Panc1 (cell line): Measurements from ENCODE around the gene IGDCC3. TPM values are rescaled to one million over a fixed set of nuclear protein-coding genes. Genes with fewer than 3 reads are reported as not detected.

Source experiments
- ATAC-seq: fragments of 200-7000 bp; cut with Tn5 transposase; 2 replicates; pipeline ENCODE4 v1.9.1; 2020; ENCODE audit warnings: mild to moderate bottlenecking, moderate library complexity
- BruUV-seq: library from RNA; stranded (reverse); fragments of 400-500 nt; replicated peaks from 2 replicates; lab custom pipeline; 2021; lab: Mats Ljungman, UMichigan
- CTCF ChIA-PET: fragments of 300-600 bp; sonication (Branson Sonifier 250); formaldehyde crosslinking; loops from one replicate; lab custom pipeline; 2022; ENCODE audit warnings: antibody characterized with exemption; lab: Charles Lee
- POLR2A ChIA-PET: fragments of 300-600 bp; sonication (Branson Sonifier 250); formaldehyde crosslinking; loops from one replicate; lab custom pipeline; 2022; ENCODE audit warnings: antibody characterized with exemption; lab: Charles Lee
- DNase-seq: peaks from one replicate; pipeline ENCODE4 v3.0.0-alpha.2; 2010; ENCODE audit warnings: low read depth, low spot score
- H3K27ac ChIP-seq: 2 replicates; pipeline ENCODE4 v1.5.1; 2011; ENCODE audit warnings: mild to moderate bottlenecking, low read length, inconsistent platforms
- H3K27me3 ChIP-seq: fragments of 200-500 bp; sonication (Bioruptor generic); 2 replicates; pipeline ENCODE4 v1.6.0; 2014; ENCODE audit warnings: low read length, inconsistent platforms; ENCODE audit not compliant: control insufficient read depth, insufficient read depth
- H3K36me3 ChIP-seq: fragments of 200-500 bp; sonication (Bioruptor generic); 2 replicates; pipeline ENCODE4 v1.5.1; 2014; ENCODE audit warnings: inconsistent platforms, mild to moderate bottlenecking, low read length, moderate library complexity; ENCODE audit not compliant: control insufficient read depth, insufficient read depth
- H3K4me1 ChIP-seq: 2 replicates; pipeline ENCODE4 v1.5.1; 2011; ENCODE audit warnings: inconsistent platforms, mild to moderate bottlenecking, low read length, moderate library complexity; ENCODE audit not compliant: control insufficient read depth, insufficient read depth
- H3K4me3 ChIP-seq, 2 experiments: 2 replicates each; pipeline ENCODE4 v1.5.1; 2011 to 2012; ENCODE audit warnings: low read depth in 2 of 2, low read length in 2 of 2, mild to moderate bottlenecking in 2 of 2, inconsistent platforms in 1 of 2, moderate library complexity in 1 of 2
- H3K9me3 ChIP-seq: fragments of 200-500 bp; sonication (Bioruptor generic); 2 replicates; pipeline ENCODE4 v1.5.1; 2014; ENCODE audit warnings: low read depth, mild to moderate bottlenecking, inconsistent platforms, low read length, moderate library complexity; ENCODE audit not compliant: control insufficient read depth, insufficient read depth
- POLR2AphosphoS5 ChIP-seq: IDR thresholded peaks from 2 replicates; pipeline ENCODE4 v1.6.1; 2012; ENCODE audit warnings: mild to moderate bottlenecking, low read depth, low read length, moderate library complexity
- SIN3A ChIP-seq: IDR thresholded peaks from 2 replicates; pipeline ENCODE4 v1.6.1; 2012; ENCODE audit warnings: low read depth, mild to moderate bottlenecking, low read length, moderate library complexity, borderline replicate concordance; ENCODE audit not compliant: insufficient read depth
- TCF7L2 ChIP-seq: IDR thresholded peaks from 2 replicates; pipeline ENCODE4 v1.6.1; 2011; ENCODE audit warnings: mild to moderate bottlenecking, low read depth, low read length, inconsistent platforms
- in situ Hi-C: cut with HindIII; loops from 2 replicates; pipeline ENCODE4 v1.10.0; 2016; ENCODE audit warnings: low sequenced_read_pairs, low pct_unique_long_range_greater_than_20kb
- intact Hi-C: fragments of 100-400 bp; cut with micrococcal nuclease; formaldehyde crosslinking; loops from one replicate; pipeline ENCODE4 v1.10.0; 2022; ENCODE audit not compliant: unreplicated experiment
- total RNA-seq: library from RNA; stranded (reverse); gene quantifications from one replicate; pipeline ENCODE4 v1.2.1, GENCODE V29; 2021; ENCODE audit not compliant: unreplicated experiment
- TF ChIP-seq, protein P1 (sequence below): fragments of 450-650 bp; IDR thresholded peaks from 2 replicates; pipeline ENCODE4 v1.5.1; 2017; ENCODE audit warnings: mild to moderate bottlenecking
- TF ChIP-seq, protein P2 (sequence below), 2 experiments: IDR thresholded peaks; 2 replicates each; pipeline ENCODE4 v1.6.1; 2011 to 2012; ENCODE audit warnings: low read depth in 2 of 2, control low read depth in 1 of 2, low read length in 1 of 2, mild to moderate bottlenecking in 1 of 2, moderate library complexity in 1 of 2; ENCODE audit not compliant: insufficient read depth in 1 of 2

The IGDCC3 gene
- total RNA-seq, 1 experiment from 2014 or later = 0.18 TPM

DNA sequence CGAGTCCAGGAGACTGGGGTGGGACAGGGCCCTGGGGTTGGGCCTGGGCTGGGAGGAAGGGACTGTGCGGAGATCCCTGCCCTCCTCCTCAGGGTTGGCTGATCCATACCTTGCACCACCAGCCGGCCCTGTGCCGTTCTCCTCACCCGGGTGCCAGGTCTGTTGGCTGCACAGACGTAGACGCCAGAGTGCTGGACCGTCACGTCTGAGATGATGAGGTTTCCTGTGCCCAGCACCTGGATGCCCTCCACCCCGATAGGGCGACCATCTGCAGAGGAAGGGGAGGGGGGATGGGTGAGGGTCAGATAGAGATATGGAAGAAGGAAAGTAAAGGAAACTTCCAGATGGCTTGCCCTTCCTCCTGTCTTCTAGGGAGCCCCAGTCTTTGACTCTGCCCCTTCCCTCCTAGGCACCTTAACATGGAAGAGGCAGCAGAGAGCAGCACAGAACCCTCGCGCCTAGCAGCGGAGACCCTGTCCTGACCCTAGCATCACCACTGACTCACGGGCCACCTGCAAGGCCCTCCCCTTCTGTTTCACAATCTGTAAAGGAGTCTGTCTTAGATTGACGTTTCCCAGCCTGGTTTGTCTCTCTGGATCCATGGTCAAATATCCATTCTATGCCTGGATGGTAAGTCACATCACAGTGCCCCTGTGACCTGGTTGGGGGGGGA, 44.5 kb downstream of the IGDCC3 start:
- in situ Hi-C loops = no loop called here
- H3K27me3 ChIP-seq = no peaks in the 10 kb centered on the region

DNA sequence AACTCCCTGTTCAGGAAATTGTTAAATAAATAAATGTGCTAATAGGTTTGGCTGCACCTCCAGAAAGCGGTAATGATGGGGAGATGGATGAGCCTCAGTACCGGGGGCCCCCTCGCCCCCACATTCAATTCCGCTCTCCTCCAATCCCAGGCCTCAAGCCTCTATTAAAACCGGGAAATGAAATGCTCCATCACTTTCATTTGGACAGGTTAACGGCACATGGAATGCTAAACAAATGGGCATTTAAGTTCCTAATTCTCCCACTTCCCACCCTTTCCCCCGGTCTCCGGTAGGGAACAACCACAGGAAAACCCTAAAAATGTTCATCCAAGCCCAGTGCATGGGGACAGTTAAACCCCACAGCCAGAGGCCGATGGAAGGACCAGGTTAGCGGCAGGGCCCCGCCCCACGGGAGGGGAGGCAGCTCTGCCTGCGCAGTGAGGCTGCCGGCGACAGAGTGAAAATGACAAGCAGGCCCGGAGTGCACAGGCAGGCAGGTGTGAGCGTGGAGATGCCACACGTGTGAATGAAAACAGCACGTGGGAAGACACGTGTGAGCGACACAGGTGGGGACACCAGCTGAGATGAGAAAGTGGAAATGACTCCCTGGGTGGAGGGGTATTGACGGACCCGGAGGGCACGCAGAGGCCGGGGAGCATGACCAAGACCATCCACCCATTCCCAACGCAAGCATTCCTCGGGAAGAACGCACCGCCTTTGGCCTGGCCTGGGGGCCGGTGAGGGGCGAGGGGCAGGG, 45.2 kb downstream of the IGDCC3 start:
- ATAC-seq (no peak), DNase-seq (no peak)
- no peaks in the 10 kb centered on the region for H3K27me3 ChIP-seq
- in situ Hi-C loops (no loop called here), intact Hi-C loops (no loop called here)
- BruUV-seq = no TSS peak
- no peak overlapping the region for H3K27ac ChIP-seq
- ChIA-PET CTCF (no interaction called here), POLR2A (no interaction called here)
- TF ChIP-seq, protein P1, sequence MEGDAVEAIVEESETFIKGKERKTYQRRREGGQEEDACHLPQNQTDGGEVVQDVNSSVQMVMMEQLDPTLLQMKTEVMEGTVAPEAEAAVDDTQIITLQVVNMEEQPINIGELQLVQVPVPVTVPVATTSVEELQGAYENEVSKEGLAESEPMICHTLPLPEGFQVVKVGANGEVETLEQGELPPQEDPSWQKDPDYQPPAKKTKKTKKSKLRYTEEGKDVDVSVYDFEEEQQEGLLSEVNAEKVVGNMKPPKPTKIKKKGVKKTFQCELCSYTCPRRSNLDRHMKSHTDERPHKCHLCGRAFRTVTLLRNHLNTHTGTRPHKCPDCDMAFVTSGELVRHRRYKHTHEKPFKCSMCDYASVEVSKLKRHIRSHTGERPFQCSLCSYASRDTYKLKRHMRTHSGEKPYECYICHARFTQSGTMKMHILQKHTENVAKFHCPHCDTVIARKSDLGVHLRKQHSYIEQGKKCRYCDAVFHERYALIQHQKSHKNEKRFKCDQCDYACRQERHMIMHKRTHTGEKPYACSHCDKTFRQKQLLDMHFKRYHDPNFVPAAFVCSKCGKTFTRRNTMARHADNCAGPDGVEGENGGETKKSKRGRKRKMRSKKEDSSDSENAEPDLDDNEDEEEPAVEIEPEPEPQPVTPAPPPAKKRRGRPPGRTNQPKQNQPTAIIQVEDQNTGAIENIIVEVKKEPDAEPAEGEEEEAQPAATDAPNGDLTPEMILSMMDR = no peak
- TF ChIP-seq, protein P2, sequence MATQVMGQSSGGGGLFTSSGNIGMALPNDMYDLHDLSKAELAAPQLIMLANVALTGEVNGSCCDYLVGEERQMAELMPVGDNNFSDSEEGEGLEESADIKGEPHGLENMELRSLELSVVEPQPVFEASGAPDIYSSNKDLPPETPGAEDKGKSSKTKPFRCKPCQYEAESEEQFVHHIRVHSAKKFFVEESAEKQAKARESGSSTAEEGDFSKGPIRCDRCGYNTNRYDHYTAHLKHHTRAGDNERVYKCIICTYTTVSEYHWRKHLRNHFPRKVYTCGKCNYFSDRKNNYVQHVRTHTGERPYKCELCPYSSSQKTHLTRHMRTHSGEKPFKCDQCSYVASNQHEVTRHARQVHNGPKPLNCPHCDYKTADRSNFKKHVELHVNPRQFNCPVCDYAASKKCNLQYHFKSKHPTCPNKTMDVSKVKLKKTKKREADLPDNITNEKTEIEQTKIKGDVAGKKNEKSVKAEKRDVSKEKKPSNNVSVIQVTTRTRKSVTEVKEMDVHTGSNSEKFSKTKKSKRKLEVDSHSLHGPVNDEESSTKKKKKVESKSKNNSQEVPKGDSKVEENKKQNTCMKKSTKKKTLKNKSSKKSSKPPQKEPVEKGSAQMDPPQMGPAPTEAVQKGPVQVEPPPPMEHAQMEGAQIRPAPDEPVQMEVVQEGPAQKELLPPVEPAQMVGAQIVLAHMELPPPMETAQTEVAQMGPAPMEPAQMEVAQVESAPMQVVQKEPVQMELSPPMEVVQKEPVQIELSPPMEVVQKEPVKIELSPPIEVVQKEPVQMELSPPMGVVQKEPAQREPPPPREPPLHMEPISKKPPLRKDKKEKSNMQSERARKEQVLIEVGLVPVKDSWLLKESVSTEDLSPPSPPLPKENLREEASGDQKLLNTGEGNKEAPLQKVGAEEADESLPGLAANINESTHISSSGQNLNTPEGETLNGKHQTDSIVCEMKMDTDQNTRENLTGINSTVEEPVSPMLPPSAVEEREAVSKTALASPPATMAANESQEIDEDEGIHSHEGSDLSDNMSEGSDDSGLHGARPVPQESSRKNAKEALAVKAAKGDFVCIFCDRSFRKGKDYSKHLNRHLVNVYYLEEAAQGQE (IDR thresholded peaks at IDR 0.05; ENCODE audit: insufficient read depth in 1 of 2, low read depth in 2 of 2, low read length in 1 of 2) = no peak
- TF ChIP-seq POLR2AphosphoS5 = no peak
- no peak for TF ChIP-seq SIN3A
- TF ChIP-seq TCF7L2 = no peak
- H3K4me1 ChIP-seq = no peaks in the 10 kb centered on the region
- H3K9me3 ChIP-seq = no peaks in the 10 kb centered on the region
- no peaks in the 10 kb centered on the region for H3K36me3 ChIP-seq
- no peak overlapping the region for H3K4me3 ChIP-seq

More for the DNA sequence above, 44.5 kb downstream of the IGDCC3 start:
- ChIA-PET CTCF (no interaction called here), POLR2A (no interaction called here)
- ATAC-seq (no peak), DNase-seq (no peak)
- no TSS peak for BruUV-seq
- H3K4me1 ChIP-seq = no peaks in the 10 kb centered on the region
- TF ChIP-seq TCF7L2 (no peak), POLR2AphosphoS5 (no peak), SIN3A (no peak)
- TF ChIP-seq, protein P1 = no peak
- TF ChIP-seq, protein P2 (IDR thresholded peaks at IDR 0.05; ENCODE audit: insufficient read depth in 1 of 2, low read depth in 2 of 2, low read length in 1 of 2) = no peak
- H3K4me3 ChIP-seq = no peak overlapping the region
- intact Hi-C loops = no loop called here
- no peaks in the 10 kb centered on the region for H3K9me3 ChIP-seq
- H3K27ac ChIP-seq = no peak overlapping the region
- H3K36me3 ChIP-seq = no peaks in the 10 kb centered on the region
